EL (cell line): ENCODE data around the gene CLASP1.
"Not testable (repeated sequence)": the region's sequence is repeated elsewhere in the genome, so short reads cannot be mapped to it uniquely, and the experiment has no call there.

Experiments used
- DNase-seq: peaks from one replicate; pipeline ENCODE4 v3.0.0-alpha.2; 2016

The CLASP1 gene

DNA sequence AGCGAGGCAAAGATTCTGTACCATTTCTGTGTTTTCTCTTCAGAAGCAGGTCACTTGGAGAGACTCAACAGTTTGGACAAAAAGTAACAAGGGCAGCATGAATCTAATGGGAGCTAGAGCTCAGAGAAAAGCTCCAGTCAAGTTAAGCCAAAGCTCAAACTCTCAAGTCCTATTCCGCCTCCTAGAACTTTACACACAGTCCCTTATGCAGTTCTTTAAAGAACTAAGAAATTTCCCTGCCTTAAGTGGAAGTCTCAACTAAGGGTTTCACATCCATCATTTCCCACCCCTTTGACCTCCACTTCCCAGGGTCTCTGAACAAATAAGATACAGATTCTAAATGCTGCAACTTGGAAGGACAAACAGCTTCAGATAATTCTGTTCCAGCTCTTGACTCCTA lies 239.9 kb downstream of the CLASP1 start:
- no peak for DNase-seq

DNA sequence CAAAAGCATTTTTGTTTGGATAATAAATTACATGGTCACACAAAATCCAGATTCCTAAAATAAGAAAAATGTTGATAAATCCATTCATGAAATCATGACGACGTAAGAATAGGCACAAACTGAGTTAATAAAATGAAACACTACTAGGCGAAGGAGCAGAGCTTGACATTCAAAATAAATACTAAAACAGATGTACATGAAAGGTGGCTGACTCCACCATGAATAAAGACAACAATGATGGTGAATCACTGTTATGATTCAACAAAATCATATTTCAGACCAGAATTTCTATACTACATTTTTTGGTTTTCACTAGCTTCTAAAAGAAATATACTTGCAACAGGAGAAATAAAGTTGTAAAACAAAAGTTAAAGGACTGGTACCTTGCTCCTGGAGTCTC lies 240.6 kb downstream of the CLASP1 start:
- peak; percentile 23 for DNase-seq

DNA sequence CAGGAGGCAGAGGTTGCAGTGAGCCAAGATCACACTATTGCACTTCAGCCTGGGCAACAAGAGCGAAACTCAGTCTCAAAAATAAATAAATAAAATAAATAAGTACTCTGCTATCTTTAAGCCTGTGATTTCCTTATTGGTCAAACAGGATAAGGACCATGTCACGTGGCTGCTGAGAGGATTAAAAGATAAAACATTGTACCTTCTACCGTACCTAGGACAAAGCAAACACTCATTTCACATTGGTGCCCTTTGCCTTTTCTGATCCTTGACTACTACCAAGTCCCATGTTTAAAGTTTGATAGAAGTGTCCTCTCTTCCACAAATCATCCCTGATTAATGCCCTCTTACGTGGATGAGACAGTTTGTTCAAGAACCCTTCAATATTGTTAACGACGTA lies 244.0 kb downstream of the CLASP1 start:
- no peak for DNase-seq

DNA sequence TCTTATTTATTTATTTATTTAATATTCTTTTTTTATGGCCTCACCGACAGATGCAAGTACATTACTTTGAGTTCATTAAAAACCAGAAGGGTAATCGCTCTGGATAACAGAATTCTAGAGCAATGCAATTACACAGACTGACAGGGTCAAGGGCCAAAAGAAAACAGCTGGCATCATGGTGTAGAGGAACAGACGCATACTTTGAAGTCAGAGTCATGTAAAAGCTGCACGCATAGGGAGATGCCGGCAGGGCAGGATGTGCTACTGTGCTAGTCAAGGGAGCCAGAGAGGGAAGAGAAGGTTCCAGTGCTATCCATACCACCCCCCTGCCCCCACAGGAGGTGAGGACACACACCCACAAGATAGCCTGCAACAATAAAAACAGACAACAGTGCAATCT lies 249.1 kb downstream of the CLASP1 start:
- peak; percentile 94 for DNase-seq

DNA sequence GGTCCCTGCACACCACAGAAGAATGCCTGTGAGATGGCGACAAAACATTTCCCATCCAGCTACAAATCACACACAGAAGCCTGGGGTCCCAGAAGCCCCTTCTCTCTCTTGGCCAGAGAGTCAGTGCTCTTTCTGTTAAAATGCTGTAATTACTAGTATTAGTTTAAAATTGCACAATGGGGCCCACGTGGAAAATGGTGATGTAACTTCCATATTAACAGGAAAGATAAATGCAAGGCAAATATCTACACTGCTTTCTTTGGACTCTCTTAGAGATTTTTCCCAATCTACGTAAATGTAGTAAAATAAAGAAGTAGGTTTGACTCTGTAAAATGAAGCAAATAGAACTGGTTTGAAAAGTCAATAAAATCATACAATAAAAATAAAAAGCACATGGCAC lies 250.4 kb downstream of the CLASP1 start:
- DNase-seq = no peak

DNA sequence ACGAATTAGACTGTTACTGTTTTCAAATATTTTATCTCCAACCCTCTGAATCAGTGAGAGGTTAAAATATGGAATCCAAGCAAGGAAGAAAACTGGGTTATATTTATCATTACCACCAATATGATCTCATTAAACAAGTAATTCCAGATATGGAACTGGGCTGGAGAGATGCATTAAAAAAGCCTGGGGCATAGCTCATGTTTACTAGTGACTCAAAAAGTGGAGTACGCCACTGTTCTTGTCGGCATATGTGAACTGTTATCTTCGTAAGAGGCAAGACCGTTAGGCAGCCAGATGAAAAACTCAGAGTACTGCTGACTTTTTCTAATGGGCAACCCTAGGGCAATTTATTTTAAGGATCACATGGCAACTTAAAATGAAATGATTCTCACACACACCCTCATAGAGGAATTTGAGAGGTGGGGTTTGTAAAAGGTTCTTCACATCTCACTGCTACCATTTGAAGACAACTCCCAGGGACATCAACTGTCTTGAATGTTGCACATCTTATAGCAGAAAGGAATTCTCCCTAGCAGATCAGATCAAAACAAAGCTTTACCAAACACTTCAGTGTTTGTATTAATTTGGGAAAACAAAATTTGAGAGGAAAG lies 259.1 kb downstream of the CLASP1 start:
- peak; percentile 81 for DNase-seq

DNA sequence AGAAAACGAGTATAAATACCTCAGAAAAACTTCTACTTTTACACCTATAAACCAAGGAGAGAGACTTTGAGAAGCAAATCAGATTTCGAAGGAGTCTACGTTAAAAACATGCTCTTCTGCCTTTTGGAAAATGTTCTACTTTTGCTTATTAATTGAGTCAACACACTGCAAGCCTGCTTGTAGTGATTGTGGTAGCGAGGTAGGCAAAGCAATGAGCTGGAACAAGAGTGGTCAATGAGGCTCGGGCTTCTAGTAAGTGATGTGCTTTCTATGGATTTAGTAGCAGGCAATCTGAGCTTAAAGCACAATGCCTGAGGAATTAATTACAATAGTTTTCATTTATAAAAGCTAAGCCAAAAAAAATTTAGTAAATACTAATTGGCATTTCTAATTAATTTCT lies 260.9 kb downstream of the CLASP1 start:
- peak; percentile 25 for DNase-seq

DNA sequence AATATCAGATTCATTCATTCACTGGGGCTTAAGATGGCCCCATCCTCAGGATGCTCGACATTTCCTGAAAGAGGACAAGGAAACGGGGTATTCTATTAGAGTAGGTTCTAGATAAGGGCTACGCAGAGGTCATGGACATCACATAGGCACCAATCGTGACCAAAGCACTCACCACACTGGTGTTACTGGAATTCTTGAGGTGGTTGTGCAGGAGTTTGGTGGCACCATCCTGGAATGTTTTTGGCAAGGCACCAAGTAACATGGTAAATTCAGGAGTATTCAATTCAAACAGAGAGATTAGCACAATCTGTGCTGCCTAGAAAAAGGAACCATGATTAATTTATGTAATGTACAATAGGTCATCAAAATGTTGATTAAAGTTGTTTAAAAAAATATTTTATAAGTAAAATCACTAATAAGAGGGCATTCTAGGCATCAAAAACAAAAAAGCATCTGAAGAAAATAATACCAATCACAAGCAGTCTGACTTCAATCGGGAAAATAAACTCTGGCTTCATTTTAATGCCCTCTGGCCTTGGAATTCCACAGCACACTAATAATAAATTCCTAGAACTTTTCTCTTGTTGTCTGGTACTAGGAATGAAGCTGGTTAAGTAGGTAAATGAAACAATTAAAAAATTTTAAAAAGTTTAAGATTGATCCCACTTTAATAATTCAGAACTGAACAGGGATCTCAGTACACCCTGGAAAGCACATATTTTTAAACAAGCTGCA lies 261.5 kb downstream of the CLASP1 start:
- DNase-seq = peak; percentile 62

DNA sequence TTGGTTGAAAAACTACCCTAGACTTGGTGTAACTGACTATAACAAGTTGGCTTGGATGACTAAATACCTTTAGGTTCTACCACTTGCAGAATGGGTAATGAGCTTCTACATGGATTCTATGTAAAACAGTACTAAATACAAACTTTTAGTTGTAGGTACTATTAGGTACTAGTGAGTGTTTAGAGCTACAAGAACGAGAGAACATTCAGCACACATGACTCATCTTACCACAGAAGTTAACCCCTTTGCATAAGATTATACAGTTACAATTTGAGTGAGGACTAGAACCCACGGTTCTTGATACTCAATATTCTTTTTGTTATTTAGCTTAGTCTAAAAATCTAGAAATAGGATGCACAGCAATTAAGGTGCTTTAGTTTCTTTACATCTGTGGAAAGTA lies 262.6 kb downstream of the CLASP1 start:
- DNase-seq = peak; percentile 59

DNA sequence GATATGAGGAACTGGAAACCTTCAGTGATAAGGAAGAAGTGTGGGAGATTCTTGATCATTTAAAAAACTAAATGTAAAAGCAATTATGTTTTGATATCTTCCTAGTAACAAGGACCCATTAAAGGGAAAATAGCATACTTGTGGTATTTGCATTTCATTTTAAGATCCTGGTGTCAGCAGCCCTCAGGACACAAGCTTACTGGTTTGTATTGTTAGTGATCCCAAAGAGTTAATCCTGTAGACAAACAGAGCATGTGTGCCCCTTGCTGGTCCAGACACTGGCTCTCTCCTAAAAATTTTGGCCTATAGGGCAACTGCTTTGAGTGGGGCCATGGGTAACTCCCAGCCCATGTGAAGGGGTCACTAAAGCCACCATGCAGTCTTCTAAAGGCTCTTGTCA lies 263.2 kb downstream of the CLASP1 start:
- DNase-seq = no peak

DNA sequence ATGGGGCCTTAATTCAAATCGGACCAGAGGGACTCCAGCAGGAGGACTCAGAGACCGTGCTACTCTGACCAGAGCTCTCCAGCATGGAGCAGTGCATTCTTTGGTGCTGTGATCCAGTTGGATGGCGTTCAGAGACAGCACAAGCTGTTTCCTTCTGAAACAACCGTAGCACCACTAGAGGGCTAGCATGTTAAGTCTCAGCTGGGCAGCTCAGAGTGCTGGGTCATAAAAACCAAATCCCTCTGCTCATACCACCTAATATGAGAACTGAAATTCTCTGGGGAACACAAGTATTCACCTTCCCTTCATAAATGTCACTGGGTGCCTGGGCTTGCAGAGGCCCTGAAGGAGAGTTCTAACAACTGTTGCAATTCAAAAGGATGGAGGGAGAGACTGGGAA lies 266.5 kb downstream of the CLASP1 start:
- no peak for DNase-seq

DNA sequence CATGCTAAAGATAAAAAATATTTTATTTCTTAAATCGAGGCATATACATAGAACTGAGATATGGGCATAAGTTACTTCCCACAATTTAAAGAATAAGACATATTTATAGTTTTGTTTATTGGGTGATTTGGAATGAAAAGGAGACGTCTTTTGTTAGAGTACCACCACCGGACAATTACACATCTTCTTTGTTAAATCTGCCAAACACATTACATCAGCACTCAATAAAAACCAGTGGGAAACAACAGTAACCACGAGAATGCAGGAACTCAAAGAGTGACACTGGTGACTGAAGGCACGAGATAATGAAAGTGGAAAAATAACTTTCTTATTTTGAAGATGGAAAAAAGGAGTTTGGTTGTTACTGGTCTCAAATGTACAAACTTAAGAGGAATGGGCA lies 271.6 kb downstream of the CLASP1 start:
- DNase-seq = peak; percentile 35

DNA sequence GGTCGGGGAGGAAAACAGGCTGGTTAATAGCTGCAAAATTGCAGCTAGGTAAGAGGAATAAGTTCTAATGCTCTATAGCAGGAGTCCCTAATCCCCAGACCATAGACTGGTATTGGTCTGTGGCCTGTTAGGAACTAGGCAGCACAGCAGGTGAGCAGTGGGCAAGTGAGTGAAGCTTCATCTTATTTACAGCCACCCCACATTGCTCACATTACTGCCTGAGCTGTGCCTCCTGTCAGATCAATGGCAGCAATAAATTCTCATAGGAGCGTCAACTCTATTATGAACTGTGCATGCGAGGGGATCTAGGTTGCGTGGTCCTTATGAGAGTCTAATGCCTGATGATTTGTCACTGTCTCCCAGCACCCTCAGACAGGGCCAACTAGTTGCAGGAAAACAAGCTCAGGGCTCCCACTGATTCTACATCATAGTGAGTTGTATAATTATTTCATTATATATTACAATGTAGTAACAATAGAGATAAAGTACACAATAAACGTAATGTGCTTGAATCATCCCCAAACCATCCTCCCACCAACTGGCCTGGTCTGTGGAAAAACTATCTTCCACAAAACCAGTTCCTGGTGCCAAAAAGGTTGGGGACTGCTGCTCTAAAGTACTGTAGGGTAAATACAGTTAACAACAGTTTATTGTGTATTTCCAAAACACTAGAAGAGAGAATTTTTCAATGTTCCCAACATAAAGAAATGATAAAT lies 272.6 kb downstream of the CLASP1 start:
- DNase-seq = no peak

DNA sequence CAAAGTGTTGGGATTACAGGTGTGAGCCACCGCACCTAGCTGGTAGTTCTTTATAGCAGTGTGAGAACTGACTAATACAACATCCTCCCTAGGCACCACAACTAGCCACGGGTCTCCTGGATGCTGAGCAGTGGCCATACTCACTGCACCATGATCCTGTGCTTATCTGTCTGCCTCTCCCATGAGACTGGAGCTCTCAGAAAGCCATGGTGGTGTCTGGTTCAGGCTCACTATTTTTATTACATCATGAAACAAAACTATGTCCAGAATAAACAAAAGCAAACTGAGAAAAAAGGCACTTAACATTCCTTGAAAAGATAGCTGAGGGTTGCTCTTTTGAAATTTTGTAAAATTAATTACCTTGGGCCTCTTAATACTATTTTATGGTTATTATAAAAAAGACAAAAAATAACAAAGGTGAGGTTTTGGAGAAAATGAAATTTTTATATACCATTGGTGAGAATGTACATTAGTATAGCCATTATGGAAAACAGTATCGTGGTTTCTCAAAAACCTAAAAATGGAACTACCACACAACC lies 273.6 kb downstream of the CLASP1 start:
- peak; percentile 28 for DNase-seq

DNA sequence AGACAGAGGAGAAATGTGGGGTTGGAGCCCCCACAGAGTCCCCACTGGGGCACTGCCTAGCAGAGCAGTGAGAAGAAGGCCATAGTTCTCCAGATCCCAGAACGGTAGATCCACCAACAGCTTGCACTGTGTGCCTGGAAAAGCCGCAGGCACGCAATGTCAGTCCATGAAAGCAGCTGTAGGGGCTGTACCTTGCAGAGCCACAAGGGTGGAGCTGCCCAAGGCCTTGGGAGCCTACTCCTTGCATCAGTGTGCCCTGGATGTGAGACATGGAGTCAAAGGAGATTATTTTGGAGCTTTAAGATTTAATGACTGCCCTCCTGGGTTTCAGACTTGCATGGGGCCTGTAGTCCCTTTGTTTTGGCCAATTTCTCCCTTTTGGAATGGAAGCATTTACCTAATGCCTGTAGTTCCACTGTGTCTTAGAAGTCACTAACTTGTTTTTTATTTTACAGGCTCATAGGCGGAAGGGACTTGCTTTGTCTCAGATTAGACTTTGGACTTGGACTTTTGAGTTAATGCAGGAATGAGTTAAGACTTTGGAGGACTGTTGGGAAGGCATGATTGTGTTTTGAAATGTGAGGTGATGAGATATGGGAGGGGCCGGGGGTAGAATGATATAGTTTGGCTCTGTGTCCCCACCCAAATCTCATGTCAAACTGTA lies 274.7 kb downstream of the CLASP1 start:
- DNase-seq = not testable (repeated sequence)

DNA sequence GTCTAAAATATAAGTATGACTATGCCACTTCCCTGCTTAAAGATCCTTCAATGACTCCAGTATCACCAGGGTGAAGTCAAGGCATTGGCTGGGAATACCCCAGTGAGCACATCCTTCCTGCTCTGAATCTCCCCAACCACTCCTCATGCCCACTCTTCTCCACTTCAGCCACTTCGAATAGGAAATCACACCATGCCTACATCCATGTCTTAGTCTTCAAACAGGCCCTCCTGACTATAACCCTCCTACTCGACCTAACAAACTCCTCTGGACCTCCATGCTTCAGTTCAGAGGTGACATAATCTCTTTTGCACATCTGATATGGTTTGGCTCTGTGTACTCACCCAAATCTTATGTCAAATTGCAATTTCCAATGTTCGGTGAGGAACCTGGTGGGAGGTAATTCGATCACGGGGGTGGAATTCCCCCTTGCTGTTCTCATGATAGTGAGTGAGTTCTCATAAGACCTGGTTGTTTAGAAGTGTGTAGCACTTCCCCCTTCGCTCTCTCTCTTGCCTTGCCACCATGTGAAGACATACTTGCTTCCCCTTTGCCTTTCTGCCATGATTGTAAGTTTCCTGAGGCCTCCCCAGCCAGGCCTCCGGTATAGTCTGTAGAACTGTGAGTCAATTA lies 276.4 kb downstream of the CLASP1 start:
- DNase-seq = no peak

DNA sequence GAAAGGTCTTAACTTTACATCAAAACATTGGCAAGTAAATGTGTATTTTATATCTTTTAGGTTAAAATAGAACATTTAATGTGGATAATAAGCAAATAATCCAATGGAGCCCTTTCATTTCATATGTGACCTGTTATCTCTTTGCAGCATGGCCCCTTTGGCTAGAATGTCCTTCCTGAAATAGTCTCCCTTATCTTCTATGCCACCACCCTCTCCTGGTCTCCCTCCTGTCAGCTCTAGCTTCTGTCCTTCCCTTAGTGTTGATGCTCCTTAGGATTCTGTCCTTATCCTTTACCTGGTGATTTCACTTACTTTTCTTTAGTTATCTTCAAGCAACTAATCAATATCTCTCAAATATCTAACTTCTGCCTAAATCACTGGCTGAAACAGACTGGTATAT lies 277.2 kb downstream of the CLASP1 start:
- no peak for DNase-seq

DNA sequence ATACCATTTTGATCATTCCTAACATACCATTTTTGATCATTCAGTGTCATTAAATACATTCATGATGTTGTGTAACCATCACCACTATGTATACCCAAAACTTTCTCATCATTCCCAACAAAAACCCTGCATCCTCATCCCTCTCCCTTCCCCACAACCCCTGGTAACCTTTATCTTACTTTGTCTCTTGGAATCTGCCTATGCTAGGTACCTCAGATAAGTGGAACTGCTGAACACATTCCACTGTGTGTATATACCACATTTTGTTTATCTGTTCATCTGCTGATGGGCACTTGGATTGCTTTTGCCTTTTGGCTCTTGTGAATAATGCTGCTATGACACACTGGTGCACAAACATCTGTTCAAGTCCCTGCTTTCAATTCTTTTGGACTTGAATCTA lies 280.4 kb downstream of the CLASP1 start:
- peak; percentile 60 for DNase-seq

DNA sequence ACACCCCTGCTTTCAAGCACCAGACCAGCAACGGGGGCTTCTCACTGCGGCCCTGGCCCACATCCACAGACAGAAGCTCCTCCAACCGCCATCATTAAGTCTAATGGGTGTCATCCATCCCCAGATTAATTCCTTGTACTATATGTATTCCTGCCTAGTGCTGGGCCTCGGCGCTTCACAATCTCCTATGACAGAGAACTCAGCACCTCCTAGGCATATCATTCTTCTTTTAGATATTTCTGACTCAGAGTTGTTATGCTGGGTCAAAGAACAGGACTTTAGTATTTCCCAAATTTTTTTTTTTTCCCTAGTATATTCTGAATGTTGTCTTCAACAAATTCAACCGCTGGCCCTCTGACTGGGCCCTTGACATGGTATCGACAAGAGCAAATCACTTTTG lies 281.1 kb downstream of the CLASP1 start:
- DNase-seq = no peak

DNA sequence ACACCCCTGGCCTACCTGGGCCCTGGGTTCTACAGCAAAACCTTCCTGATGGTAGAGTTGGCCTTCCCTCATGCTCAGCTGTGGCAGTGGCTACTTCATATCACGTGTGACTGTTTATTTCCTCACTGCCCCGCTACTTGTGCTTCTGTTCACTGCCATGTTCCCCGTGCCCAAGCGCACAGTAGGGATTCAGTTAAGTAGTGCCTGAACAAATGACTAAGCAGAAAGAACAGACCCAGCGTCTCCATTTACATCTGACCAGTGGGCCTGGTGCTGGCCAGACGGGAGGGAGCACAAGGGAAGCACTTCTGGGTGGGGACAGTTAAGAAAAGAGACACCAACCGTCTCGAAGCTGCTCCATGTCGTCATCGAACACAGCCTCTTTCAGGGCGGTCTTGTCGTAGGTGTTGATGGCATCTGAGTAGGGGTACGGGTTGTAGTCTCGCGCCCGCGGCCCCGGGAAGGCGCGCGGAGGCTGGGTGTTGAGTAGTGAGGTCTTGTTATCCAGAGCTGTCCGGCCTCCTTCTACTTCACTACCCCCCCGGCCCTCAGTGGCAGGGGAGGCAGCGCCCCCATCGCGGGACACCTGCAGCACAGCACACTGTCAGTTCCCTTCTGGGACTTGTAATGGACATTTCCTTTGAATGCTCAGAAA lies 281.9 kb downstream of the CLASP1 start:
- DNase-seq = no peak

DNA sequence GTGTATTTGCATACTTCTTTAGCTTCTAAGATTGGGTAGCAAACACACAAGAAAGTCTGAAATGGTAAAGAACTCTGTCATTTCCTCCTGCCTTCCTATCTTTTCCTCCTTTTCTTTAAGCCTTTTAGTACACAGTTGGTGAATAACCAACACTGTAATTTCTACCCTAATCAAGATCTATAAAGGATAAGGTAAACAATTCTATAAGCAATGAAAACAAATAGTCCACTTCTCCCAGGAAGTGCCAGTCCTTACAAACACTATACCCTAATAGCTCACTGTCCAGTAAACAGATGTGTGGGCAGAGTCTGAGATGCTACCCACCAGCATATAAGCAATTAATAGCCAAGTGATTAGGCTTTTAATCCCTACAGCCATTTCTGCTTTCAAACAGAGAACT lies 283.2 kb downstream of the CLASP1 start:
- DNase-seq = no peak

DNA sequence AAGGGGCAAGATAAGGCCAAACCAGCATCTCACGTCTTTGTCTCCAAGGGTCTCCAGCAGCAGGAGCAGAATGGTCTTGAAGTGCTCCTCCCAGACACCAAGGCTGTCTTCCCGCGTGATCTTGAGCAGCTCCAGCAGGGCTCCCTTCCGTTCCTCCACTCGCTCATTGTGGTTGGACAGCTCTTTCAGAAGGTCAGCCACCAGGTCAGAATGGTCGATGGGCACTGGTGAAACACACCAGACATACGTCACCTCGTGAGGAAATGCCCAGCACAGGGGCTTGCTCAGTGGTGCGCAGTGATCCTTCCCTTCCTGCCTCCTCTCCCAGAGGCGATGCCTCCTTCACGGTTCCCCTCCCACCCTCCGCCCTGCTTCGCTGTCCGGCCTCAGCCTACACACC lies 284.2 kb downstream of the CLASP1 start:
- no peak for DNase-seq
